Cerebellar nuclear complex (tissue), 1 donor: Measurements from ENCODE around the gene CCDC183.
"Not testable (repeated sequence)": the region's sequence is repeated elsewhere in the genome, so short reads cannot be mapped to it uniquely, and the experiment has no call there.

Experiments
- DNase-seq, 2 experiments: peaks; one replicate each; lab custom pipeline; 2025; lab: John Stamatoyannopoulos, UW

The CCDC183 gene

GRCh38 chr9:136802321-136802720 lies 6.2 kb downstream of the CCDC183 start:
- DNase-seq: no peak

- not testable (repeated sequence) for DNase-seq
Measured at GRCh38 chr9:136803009-136803550, 6.9 kb downstream of the CCDC183 start.

- no peak for DNase-seq
Measured at GRCh38 chr9:136803551-136804508, 7.7 kb downstream of the CCDC183 start.

- no peak for DNase-seq
Measured at GRCh38 chr9:136804509-136805206, 8.5 kb downstream of the CCDC183 start.

- no peak for DNase-seq
Measured at GRCh38 chr9:136805207-136805740, 9.1 kb downstream of the CCDC183 start.

- no peak for DNase-seq
Measured at GRCh38 chr9:136806067-136806466, 9.9 kb downstream of the CCDC183 start.

GRCh38 chr9:136806631-136807201 lies 10.6 kb downstream of the CCDC183 start:
- DNase-seq: no peak

- no peak for DNase-seq
Measured at GRCh38 chr9:136807281-136808074, 11.3 kb downstream of the CCDC183 start, which contains the start of gene RABL6. TSS of gene RABL6 (plus strand) at chr9:136807948. CDS start at chr9:136808197, 249 bp downstream.

GRCh38 chr9:136808075-136808805 lies 12.1 kb downstream of the CCDC183 start:
- DNase-seq: no peak

- no peak for DNase-seq
Measured at GRCh38 chr9:136808806-136809158, 12.6 kb downstream of the CCDC183 start.

GRCh38 chr9:136814725-136815421 lies 18.7 kb downstream of the CCDC183 start:
- no peak for DNase-seq

GRCh38 chr9:136815422-136815782 lies 19.3 kb downstream of the CCDC183 start:
- no peak for DNase-seq

GRCh38 chr9:136820971-136821825 lies 25.1 kb downstream of the CCDC183 start:
- no peak for DNase-seq

- DNase-seq: no peak
Measured at GRCh38 chr9:136821826-136822544, 25.8 kb downstream of the CCDC183 start.

- DNase-seq: peak in 1 of 2 experiments; percentile 32
Measured at GRCh38 chr9:136823136-136824046, 27.3 kb downstream of the CCDC183 start.

- DNase-seq: no peak
Measured at GRCh38 chr9:136824496-136825225, 28.5 kb downstream of the CCDC183 start.
